Fibroblast of skin of abdomen (primary cell): ENCODE results near the gene CTU2.

Experiments used
- DNase-seq: peaks from one replicate; pipeline ENCODE4 v3.0.0-alpha.2; 2013

Gene CTU2

GRCh38 chr16:88732172-88732960 is 26.1 kb downstream of the CTU2 start:
- no peak for DNase-seq

GRCh38 chr16:88732961-88733294 is 26.6 kb downstream of the CTU2 start:
- no peak for DNase-seq

- no peak for DNase-seq
These were observed 27.5 kb downstream of the CTU2 start for GRCh38 chr16:88733630-88734360.

- DNase-seq = no peak
These were observed 28.0 kb downstream of the CTU2 start for GRCh38 chr16:88734361-88734728.

GRCh38 chr16:88735121-88735520 is 28.8 kb downstream of the CTU2 start:
- DNase-seq = no peak

GRCh38 chr16:88735616-88736015 is 29.3 kb downstream of the CTU2 start:
- no peak for DNase-seq

GRCh38 chr16:88736088-88736487 is 29.8 kb downstream of the CTU2 start:
- DNase-seq = no peak

- DNase-seq = no peak
These were observed 30.2 kb downstream of the CTU2 start for GRCh38 chr16:88736496-88736895.

GRCh38 chr16:88737298-88738150 is 31.2 kb downstream of the CTU2 start:
- peak; percentile 73 for DNase-seq

- no peak for DNase-seq
These were observed 32.1 kb downstream of the CTU2 start for GRCh38 chr16:88738151-88739084.

GRCh38 chr16:88739139-88739976 is 33.1 kb downstream of the CTU2 start:
- no peak for DNase-seq

GRCh38 chr16:88739977-88740726 is 33.8 kb downstream of the CTU2 start:
- DNase-seq = no peak

GRCh38 chr16:88740727-88741055 is 34.4 kb downstream of the CTU2 start:
- no peak for DNase-seq

- DNase-seq = no peak
These were observed 35.1 kb downstream of the CTU2 start for GRCh38 chr16:88741368-88741767.

- no peak for DNase-seq
These were observed 36.7 kb downstream of the CTU2 start for GRCh38 chr16:88742896-88743605.

GRCh38 chr16:88743693-88744576 is 37.6 kb downstream of the CTU2 start:
- peak; percentile 53 for DNase-seq

GRCh38 chr16:88744577-88745521 is 38.5 kb downstream of the CTU2 start:
- no peak for DNase-seq

- DNase-seq = no peak
These were observed 40.2 kb downstream of the CTU2 start for GRCh38 chr16:88746506-88746905.
